Lung (tissue), 12 donors: Measurements from ENCODE around the gene GARNL3. TPM values are rescaled to one million over a fixed set of nuclear protein-coding genes. Genes with fewer than 3 reads are reported as not detected.

Experiments used
- ATAC-seq: fragments of 200-7000 bp; cut with Tn5 transposase; one replicate; pipeline ENCODE4 v1.9.1; 2020; ENCODE audit warnings: moderate number of reproducible peaks; ENCODE audit not compliant: insufficient read depth, low FRiP score
- DNase-seq, 3 donors: peaks; one replicate each; pipeline ENCODE4 v3.0.0-alpha.2; 2013 to 2017
- H3K27ac ChIP-seq, 2 donors: one replicate each; pipeline ENCODE4 v1.5.1; 2013; ENCODE audit warnings: mild to moderate bottlenecking in 2 of 2, moderate library complexity in 2 of 2, control low read depth in 1 of 2, inconsistent platforms in 1 of 2, low read depth in 1 of 2, low read length in 1 of 2
- H3K27me3 ChIP-seq, 3 donors: one replicate each; pipeline ENCODE4 v1.5.1; 2013; ENCODE audit warnings: low read length in 2 of 3; ENCODE audit not compliant: control insufficient read depth in 3 of 3, insufficient read depth in 3 of 3
- H3K36me3 ChIP-seq, 4 donors: one replicate each; pipeline ENCODE4 v1.5.1; 2013; ENCODE audit warnings: low read length in 4 of 4, mild to moderate bottlenecking in 1 of 4, moderate library complexity in 1 of 4; ENCODE audit not compliant: control insufficient read depth in 4 of 4, insufficient read depth in 4 of 4
- H3K4me1 ChIP-seq, 5 donors: one replicate each; pipeline ENCODE4 v1.5.1; 2013; ENCODE audit warnings: low read length in 5 of 5, mild to moderate bottlenecking in 2 of 5, moderate library complexity in 1 of 5; ENCODE audit not compliant: control insufficient read depth in 5 of 5, insufficient read depth in 5 of 5
- H3K4me3 ChIP-seq: one replicate; pipeline ENCODE4 v1.5.1; 2013; ENCODE audit warnings: mild to moderate bottlenecking, control low read depth, moderate library complexity
- H3K9ac ChIP-seq, 2 donors: one replicate each; pipeline ENCODE4 v1.5.1; 2013; ENCODE audit warnings: low read length in 2 of 2, control low read depth in 1 of 2; ENCODE audit not compliant: insufficient read depth in 1 of 2
- H3K9me3 ChIP-seq, 4 donors: one replicate each; pipeline ENCODE4 v1.5.1; 2013; ENCODE audit warnings: low read length in 3 of 4, mild to moderate bottlenecking in 1 of 4, moderate library complexity in 1 of 4; ENCODE audit not compliant: control insufficient read depth in 4 of 4, insufficient read depth in 3 of 4
- CTCF ChIP-seq: IDR thresholded peaks from 2 replicates; pipeline ENCODE4 v1.5.1; 2012; ENCODE audit warnings: mild to moderate bottlenecking; ENCODE audit errors: control extremely low read depth, extremely low read depth
- WGBS, 2 donors: extraction: QIAGEN DNeasy Blood & Tissue Kit; methylation state at CpG; one replicate each; pipeline ENCODE4 v1.1.7; 2013; 5-methylcytosine and 5-hydroxymethylcytosine counted together
- polyA plus RNA-seq, 2 donors: library from polyadenylated mRNA; stranded (reverse); fragments of 200-250 nt; gene quantifications; one replicate each; pipeline ENCODE4 v1.2.1, GENCODE V29; 2013
- total RNA-seq, 2 donors: library from RNA; depleted of rRNA in 1 of 2; stranded (reverse); fragments of >200 nt in 1 of 2; gene quantifications; one replicate each; pipeline ENCODE4 v1.2.1, GENCODE V29; 2014 to 2021
- donor health status: control.
- donor health status: control.
- donor health status: Bipolar disorder and iron deficiency.
- donor health status: healthy.
- donor health status: DM: yes; HTN: yes; CAD: no.

GARNL3 gene
- total and polyA plus RNA-seq, 4 donors: 1.5 to 31.1 (median 4.4) TPM

DNA sequence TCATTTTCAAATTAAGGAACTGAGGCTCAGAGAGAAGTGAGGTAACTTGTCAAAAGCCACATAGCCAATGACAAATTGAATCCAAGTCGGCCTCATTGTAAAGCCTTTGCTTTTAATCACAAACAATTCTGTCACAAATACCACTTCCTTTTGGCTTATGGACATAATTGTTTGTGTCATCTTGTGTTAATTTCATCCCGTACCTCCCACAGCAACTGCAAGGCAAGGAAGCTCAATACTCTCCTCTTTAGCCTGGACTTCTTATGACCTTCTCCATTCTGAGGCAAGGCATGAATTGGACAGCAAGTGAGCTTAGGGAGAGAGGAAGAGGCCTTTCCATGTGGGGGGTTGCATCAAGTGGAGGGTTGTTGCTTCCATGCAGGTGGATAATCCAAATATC lies 70.2 kb downstream of the GARNL3 start:
- no peak overlapping the region for H3K27ac ChIP-seq
- no peak for TF ChIP-seq CTCF
- no peak overlapping the region for H3K4me3 ChIP-seq
- no peak for ATAC-seq
- H3K9me3 ChIP-seq: no peaks in the 10 kb centered on the region
- WGBS, 2 donors: 50 to 70% methylated on average over 2 of the region's 2 CpGs
- H3K4me1 ChIP-seq: peaks cover 0 to 15% (median 14%) of the 10 kb centered on the region in 5 donors
- H3K9ac ChIP-seq: no peak overlapping the region
- no peak for DNase-seq
- no peaks in the 10 kb centered on the region for H3K27me3 ChIP-seq
- peaks cover 0 to 4% (median 2%) of the 10 kb centered on the region in 4 donors for H3K36me3 ChIP-seq

DNA sequence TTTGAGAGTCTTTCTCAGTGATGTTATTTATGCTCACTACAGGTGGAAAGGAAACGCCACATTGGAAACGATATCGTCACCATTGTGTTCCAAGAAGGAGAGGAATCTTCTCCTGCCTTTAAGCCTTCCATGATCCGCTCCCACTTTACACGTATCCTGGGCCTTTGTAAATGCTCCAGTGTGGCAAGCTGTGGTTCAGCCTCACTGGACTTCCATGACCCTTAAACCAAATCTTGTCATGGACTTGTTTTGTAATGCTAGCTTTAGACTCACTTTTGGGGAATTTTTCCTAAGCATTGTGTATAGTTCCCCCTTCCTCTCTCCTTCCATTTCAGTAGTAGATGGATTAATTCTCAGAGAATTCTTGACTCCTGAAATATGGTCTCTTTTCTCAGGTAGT lies 71.5 kb downstream of the GARNL3 start:
- H3K4me1 ChIP-seq: peaks cover 0 to 18% (median 14%) of the 10 kb centered on the region in 5 donors
- peak overlapping the region in 1 of 2 donors; percentile 51 for H3K9ac ChIP-seq
- no peak for ATAC-seq

GRCh38 chr9:127336506-127337352 lies 72.2 kb downstream of the GARNL3 start:
- H3K4me1 ChIP-seq: peaks cover 0 to 22% (median 14%) of the 10 kb centered on the region in 5 donors
- H3K9ac ChIP-seq: peak overlapping the region in 1 of 2 donors; percentile 56
- peaks cover 0 to 7% (median 2%) of the 10 kb centered on the region in 4 donors for H3K36me3 ChIP-seq
- no peak for TF ChIP-seq CTCF
- peak overlapping the region; percentile 76 to 82 for H3K27ac ChIP-seq
- DNase-seq (peak; percentile 58 to 95 (median 83)), ATAC-seq (no peak)
- H3K27me3 ChIP-seq: no peaks in the 10 kb centered on the region
- no peaks in the 10 kb centered on the region for H3K9me3 ChIP-seq
- WGBS, 2 donors: 54 to 74% methylated on average over 3 of the region's 3 CpGs
- H3K4me3 ChIP-seq: no peak overlapping the region

More for the DNA sequence above, 71.5 kb downstream of the GARNL3 start:
- 93 to 97% methylated on average over 5 of the region's 5 CpGs for WGBS, 2 donors
- Histone ChIP-seq H3K27ac (peak overlapping the region; percentile 45 to 67), H3K27me3 (no peaks in the 10 kb centered on the region), H3K9me3 (no peaks in the 10 kb centered on the region), H3K36me3 (peaks cover 0 to 7% (median 2%) of the 10 kb centered on the region in 4 donors), H3K4me3 (no peak overlapping the region)
- TF ChIP-seq CTCF: no peak
- no peak for DNase-seq
